Mesodermal cell (in vitro differentiated cells): ENCODE measurements around the gene ABL2.
"Not testable (repeated sequence)": the region's sequence is repeated elsewhere in the genome, so short reads cannot be mapped to it uniquely, and the experiment has no call there.

ENCODE experiments used
- H3K27ac ChIP-seq: 2 replicates; pipeline ENCODE4 v1.7.0; 2013; ENCODE audit warnings: mild to moderate bottlenecking, low read depth, low read length, moderate library complexity; ENCODE audit not compliant: severe bottlenecking
- H3K36me3 ChIP-seq: 2 replicates; pipeline ENCODE4 v1.7.1; 2013; ENCODE audit warnings: mild to moderate bottlenecking, low read length, moderate library complexity; ENCODE audit not compliant: control insufficient read depth, insufficient read depth
- H3K4me1 ChIP-seq: one replicate; pipeline ENCODE4 v1.7.1; 2013; ENCODE audit warnings: mild to moderate bottlenecking, low read length; ENCODE audit not compliant: insufficient read depth, control insufficient read depth, poor library complexity, severe bottlenecking
- H3K4me3 ChIP-seq: 2 replicates; pipeline ENCODE4 v1.7.0; 2013; ENCODE audit warnings: low read length, control low read depth, mild to moderate bottlenecking; ENCODE audit not compliant: insufficient read depth, poor library complexity, severe bottlenecking; ENCODE audit errors: extremely low read depth
- H3K9me3 ChIP-seq: 2 replicates; pipeline ENCODE4 v1.7.1; 2013; ENCODE audit warnings: mild to moderate bottlenecking, low read length, moderate library complexity; ENCODE audit not compliant: control insufficient read depth
- WGBS, 2 experiments: methylation state at CpG; one replicate each; pipeline ENCODE4 v1.1.5; 2013; ENCODE audit warnings: missing lambda C conversion rate in 2 of 2; ENCODE audit not compliant: insufficient coverage in 2 of 2; 5-methylcytosine and 5-hydroxymethylcytosine counted together

Gene ABL2

GRCh38 chr1:179217943-179218507, 11.5 kb downstream of the ABL2 start:
- Histone ChIP-seq H3K4me3 (no peak overlapping the region), H3K36me3 (peaks cover 49% of the 10 kb centered on the region), H3K4me1 (no peaks in the 10 kb centered on the region), H3K27ac (peak overlapping the region; percentile 23), H3K9me3 (no peaks in the 10 kb centered on the region)
- 86 to 100% methylated on average over 1 to 3 of the region's 5 CpGs for WGBS, 2 experiments

DNA sequence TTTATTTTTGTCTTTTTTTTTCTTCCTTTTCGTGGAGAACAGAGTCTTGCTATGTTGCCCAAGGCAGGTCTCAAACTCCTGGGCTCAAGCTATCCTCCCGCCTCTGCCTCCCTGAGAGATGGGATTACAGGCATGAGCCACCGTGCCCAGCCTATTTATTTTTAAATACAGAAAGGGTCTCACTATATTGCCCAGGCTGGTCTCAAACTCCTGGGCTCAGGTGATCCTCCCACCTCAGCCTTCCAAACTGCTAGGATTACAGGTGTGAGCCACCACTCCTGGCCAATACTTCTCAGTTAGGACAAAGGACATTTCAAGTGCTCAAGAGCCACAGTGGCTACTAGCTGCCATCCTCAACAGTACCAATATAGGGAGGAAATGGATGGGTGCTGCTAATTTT, 16.2 kb downstream of the ABL2 start:
- H3K4me3 ChIP-seq = not testable (repeated sequence)
- peaks cover 12% of the 10 kb centered on the region for H3K36me3 ChIP-seq
- 100% methylated on average over 1 to 2 of the region's 3 CpGs for WGBS, 2 experiments

DNA sequence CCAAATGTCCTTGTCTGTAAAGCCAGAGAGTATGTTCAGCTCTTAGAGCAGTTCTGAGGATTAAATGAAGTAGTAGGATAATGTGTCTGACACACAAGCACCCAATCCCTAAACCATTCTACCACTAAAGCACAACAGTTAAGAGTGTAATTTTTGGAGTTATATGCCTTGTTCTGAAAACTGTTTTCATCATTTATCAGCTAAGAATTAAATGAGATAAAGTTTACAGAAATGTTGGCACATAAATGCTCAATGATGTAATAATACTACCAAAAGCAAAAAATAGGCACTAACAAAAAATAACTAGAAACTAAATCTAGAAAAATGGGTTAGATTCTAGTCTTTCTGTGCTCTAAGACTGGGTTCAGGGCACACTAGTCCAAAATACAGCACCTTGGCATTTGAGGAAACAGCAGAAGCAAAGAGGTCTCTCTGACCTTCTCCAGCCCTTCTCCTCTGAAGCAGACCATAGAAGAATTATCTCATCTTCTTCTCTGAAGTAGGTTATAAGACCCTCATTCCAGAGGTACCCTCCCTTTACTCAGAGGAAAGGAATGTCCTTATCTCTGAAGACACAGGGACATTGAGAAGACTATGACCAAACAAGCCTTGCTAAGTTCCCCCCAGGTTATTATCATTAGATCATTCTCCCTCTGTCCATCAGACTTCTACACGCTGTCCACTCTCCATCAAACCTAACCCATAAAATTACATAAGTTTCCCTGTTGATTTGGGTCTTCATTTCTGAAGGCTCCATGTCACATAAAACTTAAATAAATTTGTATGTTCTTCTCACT, 20.6 kb downstream of the ABL2 start:
- no peaks in the 10 kb centered on the region for H3K9me3 ChIP-seq
- WGBS, 2 experiments = 86 to 100% methylated on average over 1 of the region's 1 CpG
- peak overlapping the region; percentile 24 for H3K27ac ChIP-seq
- no peaks in the 10 kb centered on the region for H3K36me3 ChIP-seq
- H3K4me1 ChIP-seq = peaks cover 34% of the 10 kb centered on the region
- no peak overlapping the region for H3K4me3 ChIP-seq

More for the DNA sequence above, 16.2 kb downstream of the ABL2 start:
- not testable (repeated sequence) for H3K27ac ChIP-seq, H3K9me3 ChIP-seq
- peaks cover 17% of the 10 kb centered on the region for H3K4me1 ChIP-seq

DNA sequence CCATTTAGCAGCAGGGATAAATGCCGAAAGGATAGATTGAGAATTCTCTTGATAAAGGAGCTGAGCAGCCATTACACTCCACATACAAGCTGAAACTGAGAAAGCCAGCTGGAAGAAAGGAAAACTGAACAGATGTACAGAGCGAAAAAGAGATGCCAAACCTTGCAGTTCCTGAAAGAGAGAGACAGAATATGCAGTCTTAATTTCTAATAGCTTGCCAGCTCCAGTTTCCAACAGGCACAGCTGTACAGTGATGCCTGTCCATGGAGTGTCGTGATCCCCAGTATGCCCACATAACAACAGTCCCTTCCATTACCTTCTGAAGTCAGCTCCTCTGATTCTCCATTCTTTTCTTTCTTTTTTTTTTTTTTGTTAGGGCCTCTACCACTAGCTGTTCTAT, 22.7 kb downstream of the ABL2 start:
- H3K27ac ChIP-seq = no peak overlapping the region
- H3K36me3 ChIP-seq = no peaks in the 10 kb centered on the region
- 85 to 95% methylated on average over 2 of the region's 3 CpGs for WGBS, 2 experiments
- H3K9me3 ChIP-seq = no peaks in the 10 kb centered on the region
- peaks cover 34% of the 10 kb centered on the region for H3K4me1 ChIP-seq
- H3K4me3 ChIP-seq = no peak overlapping the region

DNA sequence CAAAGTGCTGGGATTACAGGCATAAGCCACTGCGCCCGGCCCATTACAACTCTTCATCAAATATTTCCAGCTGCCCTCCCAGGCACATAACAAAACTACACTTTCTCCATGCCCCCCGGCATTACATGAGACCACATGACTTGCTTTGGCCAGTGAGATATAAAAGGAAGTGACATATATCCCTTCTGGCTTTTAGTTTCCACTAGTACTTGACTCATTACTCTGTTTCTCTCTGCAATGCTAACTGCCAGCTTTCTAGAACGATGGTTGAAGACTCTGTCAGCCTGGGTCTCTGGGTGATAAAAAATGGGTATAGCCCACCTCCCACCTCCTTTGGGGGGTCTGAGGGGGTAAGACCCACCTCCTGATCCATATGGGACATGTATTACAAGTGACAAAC, 24.2 kb downstream of the ABL2 start:
- 100% methylated on average over 4 of the region's 4 CpGs; no CpG with 5 or more reads in 1 of the 2 experiments for WGBS, 2 experiments
- Histone ChIP-seq H3K36me3 (no peaks in the 10 kb centered on the region), H3K4me3 (no peak overlapping the region), H3K4me1 (peaks cover 34% of the 10 kb centered on the region), H3K9me3 (no peaks in the 10 kb centered on the region), H3K27ac (no peak overlapping the region)

DNA sequence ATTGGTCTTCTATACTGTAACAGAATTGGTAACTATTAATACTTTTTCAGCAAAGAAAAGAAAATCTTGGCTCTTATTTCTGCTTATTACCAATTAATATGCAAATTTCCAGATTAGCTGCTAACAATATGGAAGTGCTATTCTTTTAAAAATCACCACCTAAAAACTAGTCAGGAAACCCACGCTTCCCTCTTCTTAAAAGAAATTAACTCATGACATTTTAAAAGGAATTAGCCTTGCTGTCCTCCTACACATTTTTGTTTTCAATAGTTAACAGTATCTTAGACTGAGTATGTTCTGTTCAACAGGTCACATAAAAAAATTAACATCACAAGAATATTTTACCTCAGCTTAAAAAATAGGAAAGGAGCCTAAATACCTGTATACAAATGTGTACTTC, 27.3 kb downstream of the ABL2 start:
- no CpG with 5 or more reads among the region's 1 CpG for WGBS, 2 experiments
- Histone ChIP-seq H3K27ac (no peak overlapping the region), H3K4me3 (no peak overlapping the region), H3K9me3 (no peaks in the 10 kb centered on the region), H3K4me1 (peaks cover 6% of the 10 kb centered on the region), H3K36me3 (no peaks in the 10 kb centered on the region)

- Histone ChIP-seq H3K36me3 (no peaks in the 10 kb centered on the region), H3K9me3 (no peaks in the 10 kb centered on the region), H3K4me1 (no peaks in the 10 kb centered on the region), H3K27ac (no peak overlapping the region), H3K4me3 (no peak overlapping the region)
- 100% methylated on average over 1 of the region's 2 CpGs for WGBS, 2 experiments
Observed at GRCh38 chr1:179200586-179200985, 28.9 kb downstream of the ABL2 start.

DNA sequence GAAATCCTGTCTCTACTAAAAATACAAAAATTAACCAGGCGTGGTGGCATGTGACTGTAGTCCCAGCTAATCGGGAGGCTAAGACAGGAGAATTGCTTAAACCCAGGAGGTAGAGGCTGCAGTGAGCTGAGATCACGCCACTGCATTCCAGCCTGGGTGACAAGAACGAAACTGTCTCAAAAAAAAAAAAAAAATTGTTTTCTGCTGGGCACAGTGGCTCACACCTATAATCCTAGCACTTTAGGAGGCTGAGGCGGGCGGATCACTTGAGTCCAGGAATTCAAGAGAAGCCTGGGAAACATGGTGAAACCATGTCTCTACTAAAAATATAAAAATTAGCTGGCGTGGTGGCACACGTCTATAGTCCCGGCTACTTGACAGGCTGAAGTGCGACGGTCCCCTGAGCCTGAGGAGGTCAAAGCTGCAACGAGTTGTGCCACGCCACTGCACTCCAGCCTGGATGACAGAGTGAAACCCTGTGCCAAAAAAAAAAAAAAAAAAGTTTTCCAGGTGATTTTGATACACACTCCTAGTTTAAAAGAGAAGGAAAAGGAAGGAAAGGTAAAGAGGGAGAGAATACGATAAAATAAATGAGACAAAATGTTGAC, 31.7 kb downstream of the ABL2 start:
- Histone ChIP-seq H3K4me1 (no peaks in the 10 kb centered on the region), H3K36me3 (no peaks in the 10 kb centered on the region), H3K27ac (no peak overlapping the region), H3K4me3 (no peak overlapping the region), H3K9me3 (no peaks in the 10 kb centered on the region)
- WGBS, 2 experiments = 88 to 92% methylated on average over 13 of the region's 14 CpGs

DNA sequence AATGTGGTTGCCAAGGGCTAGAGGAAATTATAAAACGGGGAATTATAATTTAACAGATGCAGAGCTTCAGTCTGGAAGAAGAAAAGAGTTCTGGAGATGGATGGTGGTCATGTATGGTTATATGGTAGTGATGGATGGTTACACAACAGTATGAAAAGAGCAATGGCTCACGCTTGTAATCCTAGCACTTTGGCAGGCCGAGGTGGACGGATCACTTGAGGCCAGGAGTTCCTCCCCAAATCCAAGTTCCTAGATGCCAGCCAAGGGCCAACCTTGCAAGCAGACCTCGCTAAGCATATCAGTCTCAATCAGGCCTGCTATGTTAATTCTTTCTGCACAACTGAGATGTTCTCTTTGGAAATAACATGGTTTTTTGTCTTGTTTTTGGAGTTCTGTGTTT, 33.6 kb downstream of the ABL2 start:
- H3K9me3 ChIP-seq, H3K36me3 ChIP-seq, H3K4me1 ChIP-seq, H3K4me3 ChIP-seq, H3K27ac ChIP-seq: not testable (repeated sequence)
- 92 to 100% methylated on average over 1 to 2 of the region's 5 CpGs for WGBS, 2 experiments

- Histone ChIP-seq H3K9me3 (no peaks in the 10 kb centered on the region), H3K4me3 (no peak overlapping the region), H3K27ac (no peak overlapping the region), H3K4me1 (no peaks in the 10 kb centered on the region), H3K36me3 (no peaks in the 10 kb centered on the region)
- no CpG with 5 or more reads among the region's 1 CpG for WGBS, 2 experiments
Observed at GRCh38 chr1:179195376-179195775, 34.1 kb downstream of the ABL2 start.

DNA sequence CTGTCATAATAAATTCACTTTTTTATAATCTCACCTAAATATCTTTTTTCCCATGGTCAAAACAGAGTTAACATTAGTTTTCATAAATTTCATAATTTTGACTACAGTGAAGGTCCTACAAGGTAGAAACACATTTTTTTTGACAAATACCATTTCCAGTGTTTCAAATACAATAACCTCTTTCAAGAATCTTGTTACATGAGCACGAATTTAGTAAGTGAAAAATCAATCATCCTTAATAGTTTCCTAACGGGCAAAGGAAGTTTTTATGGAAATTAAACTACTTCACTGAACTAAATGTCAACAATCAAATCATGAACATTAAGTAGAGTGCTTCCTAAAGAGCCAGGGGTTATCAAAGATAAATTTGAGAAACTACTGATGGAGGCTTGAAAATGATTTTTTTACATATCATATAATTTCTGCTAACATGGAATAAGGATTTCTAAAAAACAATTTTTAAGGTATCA, 35.4 kb downstream of the ABL2 start:
- no peaks in the 10 kb centered on the region for H3K4me1 ChIP-seq
- H3K36me3 ChIP-seq = peaks cover 4% of the 10 kb centered on the region
- H3K27ac ChIP-seq = no peak overlapping the region
- H3K4me3 ChIP-seq = no peak overlapping the region
- H3K9me3 ChIP-seq = no peaks in the 10 kb centered on the region
- WGBS, 2 experiments = no CpG with 5 or more reads among the region's 2 CpGs
